NK-92 (cell line): ENCODE measurements around the gene PPP4R4.

ENCODE experiments used
- DNase-seq: peaks from one replicate; lab custom pipeline; 2025; ENCODE audit not compliant: unreplicated experiment; lab: John Stamatoyannopoulos, UW

The PPP4R4 gene

GRCh38 chr14:94305620-94306019, 131.5 kb downstream of the PPP4R4 start:
- DNase-seq: no peak

- no peak for DNase-seq
Observed at GRCh38 chr14:94306047-94306978, 132.2 kb downstream of the PPP4R4 start.

GRCh38 chr14:94307410-94307992, 133.4 kb downstream of the PPP4R4 start:
- no peak for DNase-seq

- DNase-seq: no peak
Observed at GRCh38 chr14:94309721-94310120, 135.6 kb downstream of the PPP4R4 start.

- DNase-seq: no peak
Observed at GRCh38 chr14:94310248-94310647, 136.1 kb downstream of the PPP4R4 start.

GRCh38 chr14:94312481-94313246, 138.5 kb downstream of the PPP4R4 start:
- DNase-seq: no peak

- no peak for DNase-seq
Observed at GRCh38 chr14:94313991-94314655, 140.0 kb downstream of the PPP4R4 start.

- DNase-seq: no peak
Observed at GRCh38 chr14:94314890-94315289, 140.8 kb downstream of the PPP4R4 start.

GRCh38 chr14:94316692-94317091, 142.6 kb downstream of the PPP4R4 start:
- DNase-seq: no peak

- DNase-seq: no peak
Observed at GRCh38 chr14:94317259-94317658, 143.1 kb downstream of the PPP4R4 start.

- no peak for DNase-seq
Observed at GRCh38 chr14:94320243-94320642, 146.1 kb downstream of the PPP4R4 start.

GRCh38 chr14:94321421-94322271, 147.5 kb downstream of the PPP4R4 start:
- DNase-seq: no peak

GRCh38 chr14:94322648-94323570, 148.8 kb downstream of the PPP4R4 start, which contains the start of gene SERPINA6:
TSS of gene SERPINA6 (minus strand) at chr14:94323336. CDS start at chr14:94314648, 8,688 bp downstream.
- DNase-seq: no peak

- no peak for DNase-seq
Observed at GRCh38 chr14:94328196-94328595, 154.1 kb downstream of the PPP4R4 start.
